ENCODE measurements around the gene HOXA13.
A peak's percentile ranks its signal among the peaks of the same experiment; 100 is the strongest.

HOXA13 gene

DNA sequence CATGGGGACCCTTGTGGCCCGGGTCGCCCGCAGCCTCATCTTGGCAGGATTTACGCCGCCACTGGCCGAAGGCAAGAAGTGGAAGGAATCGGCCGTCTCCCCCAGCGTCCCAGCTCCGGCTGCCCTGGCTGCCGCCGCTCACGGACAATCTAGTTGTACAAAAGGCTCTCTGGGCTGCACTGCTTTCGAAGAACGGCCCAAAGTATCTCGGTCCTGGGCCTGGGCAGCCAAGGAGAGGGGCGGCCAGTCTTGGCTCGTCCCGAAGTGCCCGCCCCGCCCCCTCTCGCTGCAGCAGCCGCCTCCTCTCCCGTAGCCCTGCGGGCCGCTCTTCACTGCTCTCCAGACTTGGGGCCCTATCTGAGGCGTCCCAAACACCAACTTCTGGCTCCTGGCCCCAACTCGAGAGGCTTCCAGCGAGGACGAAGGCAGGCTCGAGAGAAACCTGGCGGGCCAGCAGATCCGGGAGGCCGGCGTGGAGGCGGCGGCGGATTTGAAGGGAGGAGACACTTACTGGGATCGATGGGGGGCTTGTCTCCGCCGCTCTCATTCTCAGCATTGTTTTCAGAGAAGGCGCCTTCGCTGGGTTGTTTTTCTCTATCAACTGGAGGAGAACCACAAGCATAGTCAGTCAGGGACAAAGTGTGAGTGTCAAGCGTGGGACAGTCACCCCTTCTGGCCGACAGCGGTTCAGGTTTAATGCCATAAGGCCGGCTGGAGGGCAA lies 35.4 kb downstream of the HOXA13 start:
- Histone ChIP-seq H3K4ac (ENCODE audit: low read depth, low read length) (no peak overlapping the region), H3K9ac (ENCODE audit: low read length) (no peak overlapping the region), H3K27me3 (ENCODE audit: insufficient read depth, low read length) (peaks cover 85% of the 10 kb centered on the region), H3K79me1 (ENCODE audit: low read length) (no peaks in the 10 kb centered on the region), H2AK5ac (ENCODE audit: low read length) (no peak overlapping the region), H2BK12ac (ENCODE audit: low read length) (no peak overlapping the region), H2BK5ac (ENCODE audit: low read depth, low read length, poor library complexity) (no peak overlapping the region), H3K18ac (ENCODE audit: low read length) (no peak overlapping the region), H3K36me3 (ENCODE audit: control insufficient read depth in 1 of 2, insufficient read depth in 2 of 2, low read length in 2 of 2) (no peaks in the 10 kb centered on the region), H4K91ac (ENCODE audit: low read depth, low read length) (no peak overlapping the region), H3K14ac (ENCODE audit: low read length) (no peak overlapping the region), H3K23ac (ENCODE audit: low read length) (no peak overlapping the region), H3K79me2 (ENCODE audit: control insufficient read depth, insufficient read depth, low read length, poor library complexity) (peaks cover 1% of the 10 kb centered on the region), H3K27ac (ENCODE audit: low read depth, low read length) (no peak overlapping the region), H2BK120ac (ENCODE audit: insufficient read depth, low read length, poor library complexity) (no peak overlapping the region), H3K4me2 (ENCODE audit: low read length) (no peak overlapping the region), H3K9me3 (ENCODE audit: insufficient read depth, low read depth, low read length) (peaks cover 39% of the 10 kb centered on the region), H2AFZ (ENCODE audit: insufficient read depth, low read length, poor library complexity) (no peak overlapping the region), H4K8ac (ENCODE audit: low read depth, low read length) (no peak overlapping the region), H3K4me1 (ENCODE audit: control insufficient read depth in 1 of 2, insufficient read depth in 2 of 2, low read length in 2 of 2) (peaks cover 5 to 10% of the 10 kb centered on the region in 2 experiments), H3K4me3 (ENCODE audit: low read depth, low read length) (no peak overlapping the region), H4K12ac (ENCODE audit: low read depth, low read length) (no peak overlapping the region)
- WGBS (ENCODE audit: extremely low coverage, insufficient coverage, insufficient read length), result no CpG with 5 or more reads among the region's 47 CpGs
- DNase-seq, result peak in 1 of 2 donors; percentile 16

DNA sequence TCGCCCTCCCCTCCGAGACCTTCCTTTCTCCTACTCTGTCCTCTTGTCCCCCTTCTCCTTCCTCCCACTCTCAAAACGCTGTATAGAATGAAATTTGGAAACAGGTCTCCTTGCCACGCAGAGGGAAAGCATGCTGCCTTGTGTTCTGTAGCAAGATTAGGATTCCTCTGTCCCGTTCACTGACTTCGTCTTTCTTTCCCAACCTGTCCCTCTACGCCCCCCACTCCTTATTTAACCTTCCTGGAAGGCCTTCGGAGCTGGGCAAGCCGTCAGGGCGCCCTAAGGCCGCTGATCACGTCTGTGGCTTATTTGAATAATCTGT lies 35.9 kb downstream of the HOXA13 start:
- Histone ChIP-seq H4K8ac (ENCODE audit: low read depth, low read length) (no peak overlapping the region), H3K9me3 (ENCODE audit: insufficient read depth, low read depth, low read length) (peaks cover 41% of the 10 kb centered on the region), H3K79me2 (ENCODE audit: control insufficient read depth, insufficient read depth, low read length, poor library complexity) (peaks cover 1% of the 10 kb centered on the region), H2AFZ (ENCODE audit: insufficient read depth, low read length, poor library complexity) (no peak overlapping the region), H3K79me1 (ENCODE audit: low read length) (no peaks in the 10 kb centered on the region), H3K14ac (ENCODE audit: low read length) (no peak overlapping the region), H3K4ac (ENCODE audit: low read depth, low read length) (no peak overlapping the region), H2BK5ac (ENCODE audit: low read depth, low read length, poor library complexity) (no peak overlapping the region), H3K27me3 (ENCODE audit: insufficient read depth, low read length) (peaks cover 85% of the 10 kb centered on the region), H3K27ac (ENCODE audit: low read depth, low read length) (no peak overlapping the region), H3K4me1 (ENCODE audit: control insufficient read depth in 1 of 2, insufficient read depth in 2 of 2, low read length in 2 of 2) (peaks cover 4 to 10% of the 10 kb centered on the region in 2 experiments), H3K23ac (ENCODE audit: low read length) (no peak overlapping the region), H2AK5ac (ENCODE audit: low read length) (no peak overlapping the region), H3K36me3 (ENCODE audit: control insufficient read depth in 1 of 2, insufficient read depth in 2 of 2, low read length in 2 of 2) (no peaks in the 10 kb centered on the region), H4K91ac (ENCODE audit: low read depth, low read length) (no peak overlapping the region), H3K4me2 (ENCODE audit: low read length) (no peak overlapping the region), H4K12ac (ENCODE audit: low read depth, low read length) (no peak overlapping the region), H2BK120ac (ENCODE audit: insufficient read depth, low read length, poor library complexity) (no peak overlapping the region), H2BK12ac (ENCODE audit: low read length) (no peak overlapping the region), H3K18ac (ENCODE audit: low read length) (no peak overlapping the region), H3K4me3 (ENCODE audit: low read depth, low read length) (no peak overlapping the region), H3K9ac (ENCODE audit: low read length) (no peak overlapping the region)
- no peak for DNase-seq
- WGBS (ENCODE audit: extremely low coverage, insufficient coverage, insufficient read length), result no CpG with 5 or more reads among the region's 12 CpGs

DNA sequence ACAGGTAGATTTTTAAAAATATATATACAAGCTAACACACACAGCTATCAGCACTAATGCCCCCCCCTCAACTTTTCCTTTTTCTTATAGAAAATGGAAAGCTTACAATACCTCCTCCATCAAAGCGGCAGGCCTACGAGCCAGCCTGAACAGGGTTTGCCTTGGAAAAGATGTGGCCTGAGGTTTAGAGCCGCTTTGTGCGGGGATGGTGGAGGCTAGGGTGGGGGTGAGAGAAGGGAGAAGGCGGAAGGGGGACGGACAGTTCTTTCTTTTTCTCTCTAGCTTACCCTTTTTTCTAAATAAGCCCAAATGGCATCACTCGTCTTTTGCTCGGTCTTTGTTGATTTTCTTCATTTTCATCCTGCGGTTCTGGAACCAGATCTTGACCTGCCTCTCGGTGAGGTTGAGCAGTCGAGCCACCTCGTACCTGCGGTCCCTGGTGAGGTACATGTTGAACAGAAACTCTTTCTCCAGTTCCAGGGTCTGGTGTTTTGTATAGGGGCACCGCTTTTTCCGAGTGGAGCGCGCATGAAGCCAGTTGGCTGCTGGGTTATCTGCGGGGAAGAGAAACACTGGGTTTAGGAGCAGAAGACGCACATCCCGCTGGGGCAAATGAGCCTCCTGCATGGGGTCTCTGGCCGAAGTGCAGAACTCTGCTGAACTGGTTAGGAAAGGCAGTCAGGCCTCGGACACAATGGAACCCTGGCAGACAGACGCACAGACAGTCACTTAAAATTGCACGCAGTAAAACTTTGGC lies 36.4 kb downstream of the HOXA13 start:
- no peak overlapping the region for H2AK5ac ChIP-seq (ENCODE audit: low read length)
- H2BK5ac ChIP-seq (ENCODE audit: low read depth, low read length, poor library complexity), result no peak overlapping the region
- H3K4me3 ChIP-seq (ENCODE audit: low read depth, low read length), result no peak overlapping the region
- no peak overlapping the region for H3K9ac ChIP-seq (ENCODE audit: low read length)
- H3K27ac ChIP-seq (ENCODE audit: low read depth, low read length), result no peak overlapping the region
- no CpG with 5 or more reads among the region's 24 CpGs for WGBS (ENCODE audit: extremely low coverage, insufficient coverage, insufficient read length)
- no peak overlapping the region for H3K14ac ChIP-seq (ENCODE audit: low read length)
- H3K79me2 ChIP-seq (ENCODE audit: control insufficient read depth, insufficient read depth, low read length, poor library complexity), result peaks cover 1% of the 10 kb centered on the region
- no peak overlapping the region for H4K91ac ChIP-seq (ENCODE audit: low read depth, low read length)
- no peak overlapping the region for H3K4me2 ChIP-seq (ENCODE audit: low read length)
- H4K12ac ChIP-seq (ENCODE audit: low read depth, low read length), result no peak overlapping the region
- no peak overlapping the region for H3K4ac ChIP-seq (ENCODE audit: low read depth, low read length)
- no peak overlapping the region for H3K23ac ChIP-seq (ENCODE audit: low read length)
- H3K9me3 ChIP-seq (ENCODE audit: insufficient read depth, low read depth, low read length), result peaks cover 41% of the 10 kb centered on the region
- peaks cover 4 to 10% of the 10 kb centered on the region in 2 experiments for H3K4me1 ChIP-seq (ENCODE audit: control insufficient read depth in 1 of 2, insufficient read depth in 2 of 2, low read length in 2 of 2)
- H3K79me1 ChIP-seq (ENCODE audit: low read length), result no peaks in the 10 kb centered on the region
- H2BK120ac ChIP-seq (ENCODE audit: insufficient read depth, low read length, poor library complexity), result no peak overlapping the region
- H4K8ac ChIP-seq (ENCODE audit: low read depth, low read length), result no peak overlapping the region
- no peak overlapping the region for H2BK12ac ChIP-seq (ENCODE audit: low read length)
- H3K27me3 ChIP-seq (ENCODE audit: insufficient read depth, low read length), result peaks cover 85% of the 10 kb centered on the region
- DNase-seq, result no peak
- no peaks in the 10 kb centered on the region for H3K36me3 ChIP-seq (ENCODE audit: control insufficient read depth in 1 of 2, insufficient read depth in 2 of 2, low read length in 2 of 2)
- no peak overlapping the region for H2AFZ ChIP-seq (ENCODE audit: insufficient read depth, low read length, poor library complexity)
- no peak overlapping the region for H3K18ac ChIP-seq (ENCODE audit: low read length)

DNA sequence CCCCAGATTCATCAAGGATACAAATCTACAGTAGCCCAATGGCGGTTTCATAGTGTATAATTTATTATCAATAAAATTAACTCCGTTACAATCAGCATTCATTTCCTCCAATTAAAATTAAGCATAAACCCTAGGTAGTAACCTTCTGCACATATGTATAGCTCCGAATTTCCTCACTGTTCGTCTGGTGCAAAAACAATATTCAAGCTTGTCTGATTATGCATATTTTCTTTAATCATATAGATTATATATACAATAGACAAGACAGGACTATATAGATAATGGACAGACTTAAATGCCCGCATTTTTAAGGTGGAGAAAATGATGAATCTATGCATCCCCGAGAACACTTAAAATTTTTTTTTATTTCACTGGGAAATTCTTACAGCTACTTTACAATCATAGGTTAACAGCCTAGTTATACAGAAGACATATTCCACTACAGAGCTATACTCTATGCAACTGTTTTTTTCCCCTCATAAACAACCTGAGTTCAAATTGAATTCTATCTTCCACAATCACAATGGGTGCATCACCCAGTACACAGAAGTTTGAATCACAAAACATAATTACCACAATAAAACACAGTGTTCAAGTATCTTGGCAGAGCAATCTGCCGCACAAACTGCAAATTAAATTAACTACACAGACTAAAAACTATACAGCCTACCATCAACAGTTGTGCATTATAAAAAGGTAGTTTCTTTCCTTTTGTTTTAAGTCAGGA lies 37.2 kb downstream of the HOXA13 start:
- H3K4me3 ChIP-seq (ENCODE audit: low read depth, low read length), result no peak overlapping the region
- H3K36me3 ChIP-seq (ENCODE audit: control insufficient read depth in 1 of 2, insufficient read depth in 2 of 2, low read length in 2 of 2), result no peaks in the 10 kb centered on the region
- no peak overlapping the region for H4K8ac ChIP-seq (ENCODE audit: low read depth, low read length)
- peaks cover 4 to 10% of the 10 kb centered on the region in 2 experiments for H3K4me1 ChIP-seq (ENCODE audit: control insufficient read depth in 1 of 2, insufficient read depth in 2 of 2, low read length in 2 of 2)
- H3K4me2 ChIP-seq (ENCODE audit: low read length), result no peak overlapping the region
- H2AK5ac ChIP-seq (ENCODE audit: low read length), result no peak overlapping the region
- H2BK5ac ChIP-seq (ENCODE audit: low read depth, low read length, poor library complexity), result no peak overlapping the region
- peaks cover 1% of the 10 kb centered on the region for H3K79me2 ChIP-seq (ENCODE audit: control insufficient read depth, insufficient read depth, low read length, poor library complexity)
- H2AFZ ChIP-seq (ENCODE audit: insufficient read depth, low read length, poor library complexity), result no peak overlapping the region
- no peak overlapping the region for H2BK120ac ChIP-seq (ENCODE audit: insufficient read depth, low read length, poor library complexity)
- H4K91ac ChIP-seq (ENCODE audit: low read depth, low read length), result no peak overlapping the region
- H3K23ac ChIP-seq (ENCODE audit: low read length), result no peak overlapping the region
- no peak overlapping the region for H3K9ac ChIP-seq (ENCODE audit: low read length)
- H3K9me3 ChIP-seq (ENCODE audit: insufficient read depth, low read depth, low read length), result peaks cover 43% of the 10 kb centered on the region
- no peak overlapping the region for H3K14ac ChIP-seq (ENCODE audit: low read length)
- no peak overlapping the region for H3K27ac ChIP-seq (ENCODE audit: low read depth, low read length)
- peaks cover 85% of the 10 kb centered on the region for H3K27me3 ChIP-seq (ENCODE audit: insufficient read depth, low read length)
- no peak overlapping the region for H3K4ac ChIP-seq (ENCODE audit: low read depth, low read length)
- H2BK12ac ChIP-seq (ENCODE audit: low read length), result no peak overlapping the region
- H3K18ac ChIP-seq (ENCODE audit: low read length), result no peak overlapping the region
- H4K12ac ChIP-seq (ENCODE audit: low read depth, low read length), result no peak overlapping the region
- WGBS (ENCODE audit: extremely low coverage, insufficient coverage, insufficient read length), result no CpG with 5 or more reads among the region's 7 CpGs
- no peak for DNase-seq
- no peaks in the 10 kb centered on the region for H3K79me1 ChIP-seq (ENCODE audit: low read length)
